Ishikawa (cell line): ENCODE data around the gene CPEB4.

Experiments used
- CEBPB ChIP-seq: IDR thresholded peaks from 2 replicates; pipeline ENCODE4 v1.6.1; 2012
- CREB1 ChIP-seq: IDR thresholded peaks from 2 replicates; pipeline ENCODE4 v1.6.1; 2012; ENCODE audit warnings: low read depth
- EGR1 ChIP-seq: IDR thresholded peaks from 2 replicates; pipeline ENCODE4 v1.6.1; 2012
- EP300 ChIP-seq: IDR thresholded peaks from 2 replicates; pipeline ENCODE4 v1.6.1; 2012; ENCODE audit warnings: borderline replicate concordance
- FOXM1 ChIP-seq: IDR thresholded peaks from 2 replicates; pipeline ENCODE4 v1.6.1; 2012; ENCODE audit warnings: low read depth, borderline replicate concordance
- MAX ChIP-seq: IDR thresholded peaks from 2 replicates; pipeline ENCODE4 v1.6.1; 2012
- RAD21 ChIP-seq: IDR thresholded peaks from 2 replicates; pipeline ENCODE4 v1.6.1; 2012; ENCODE audit warnings: low read depth
- REST ChIP-seq: IDR thresholded peaks from 2 replicates; pipeline ENCODE4 v1.6.1; 2012; ENCODE audit warnings: low read depth, mild to moderate bottlenecking
- TAF1 ChIP-seq: IDR thresholded peaks from 2 replicates; pipeline ENCODE4 v1.6.1; 2012; ENCODE audit warnings: low read depth, mild to moderate bottlenecking
- TCF12 ChIP-seq: IDR thresholded peaks from 2 replicates; pipeline ENCODE4 v1.6.1; 2012; ENCODE audit warnings: low read depth
- USF1 ChIP-seq: IDR thresholded peaks from 2 replicates; pipeline ENCODE4 v1.6.1; 2012
- ZBTB7A ChIP-seq: IDR thresholded peaks from 2 replicates; pipeline ENCODE4 v1.6.1; 2012; ENCODE audit warnings: low read depth

- TF ChIP-seq EP300 = no peak
- no peak for TF ChIP-seq TAF1
- TF ChIP-seq MAX = no peak
- no peak for TF ChIP-seq CEBPB
- no peak for TF ChIP-seq REST
- TF ChIP-seq RAD21 = no peak
- no peak for TF ChIP-seq CREB1
- no peak for TF ChIP-seq ZBTB7A
- TF ChIP-seq FOXM1 = no peak
- no peak for TF ChIP-seq TCF12
- TF ChIP-seq USF1 = no peak
- TF ChIP-seq EGR1 = no peak
Observed at GRCh38 chr5:173864126-173865050, 23.8 kb upstream of the CPEB4 start.
